ENCODE measurements around the gene HTR7. TPM values are rescaled to one million over a fixed set of nuclear protein-coding genes. Genes with fewer than 3 reads are reported as not detected.
"Not testable (repeated sequence)": the region's sequence is repeated elsewhere in the genome, so short reads cannot be mapped to it uniquely, and the experiment has no call there.

Gene HTR7
- total RNA-seq, 1 experiment from 2014 or later: 0.33 TPM

GRCh38 chr10:90816466-90816865 is 41.4 kb downstream of the HTR7 start:
- ChIA-PET POLR2A (no interaction called here), CTCF (no interaction called here)
- no peak for DNase-seq (ENCODE audit: low read depth, low spot score)
- no peaks in the 10 kb centered on the region for H3K27me3 ChIP-seq (ENCODE audit: control insufficient read depth, insufficient read depth, low read length)
- no peak for ATAC-seq
- BruUV-seq (replicated peaks): no TSS peak
- H3K36me3 ChIP-seq (ENCODE audit: control insufficient read depth, insufficient read depth, low read length): no peaks in the 10 kb centered on the region
- H3K9me3 ChIP-seq (ENCODE audit: control insufficient read depth, insufficient read depth, low read depth, low read length): no peaks in the 10 kb centered on the region
- H3K27ac ChIP-seq (ENCODE audit: low read length): no peak overlapping the region
- H3K4me1 ChIP-seq (ENCODE audit: control insufficient read depth, insufficient read depth, low read length): no peaks in the 10 kb centered on the region
- TF ChIP-seq CTCF (IDR thresholded peaks at IDR 0.05) (no peak), POLR2AphosphoS5 (IDR thresholded peaks at IDR 0.05; ENCODE audit: low read depth, low read length) (no peak), SIN3A (IDR thresholded peaks at IDR 0.05; ENCODE audit: borderline replicate concordance, insufficient read depth, low read depth, low read length) (no peak), TCF7L2 (IDR thresholded peaks at IDR 0.05; ENCODE audit: low read depth, low read length) (no peak)
- no peak overlapping the region for H3K4me3 ChIP-seq (ENCODE audit: low read depth in 2 of 2, low read length in 2 of 2)
- in situ Hi-C loops (cut with HindIII; ENCODE audit: low pct_unique_long_range_greater_than_20kb, low sequenced_read_pairs) (no loop called here), intact Hi-C loops (cut with micrococcal nuclease; ENCODE audit: unreplicated experiment) (no loop called here)

GRCh38 chr10:90813594-90814365 is 44.1 kb downstream of the HTR7 start:
- H3K36me3 ChIP-seq (ENCODE audit: control insufficient read depth, insufficient read depth, low read length): no peaks in the 10 kb centered on the region
- no peak for DNase-seq (ENCODE audit: low read depth, low spot score)
- no peaks in the 10 kb centered on the region for H3K27me3 ChIP-seq (ENCODE audit: control insufficient read depth, insufficient read depth, low read length)
- in situ Hi-C loops (cut with HindIII; ENCODE audit: low pct_unique_long_range_greater_than_20kb, low sequenced_read_pairs): no loop called here
- ChIA-PET POLR2A (no interaction called here), CTCF (no interaction called here)
- H3K4me1 ChIP-seq (ENCODE audit: control insufficient read depth, insufficient read depth, low read length): no peaks in the 10 kb centered on the region
- no peaks in the 10 kb centered on the region for H3K9me3 ChIP-seq (ENCODE audit: control insufficient read depth, insufficient read depth, low read depth, low read length)
- TF ChIP-seq REST (IDR thresholded peaks at IDR 0.05; ENCODE audit: insufficient read depth in 1 of 2, low read depth in 2 of 2, low read length in 1 of 2): no peak
- TF ChIP-seq POLR2AphosphoS5 (IDR thresholded peaks at IDR 0.05; ENCODE audit: low read depth, low read length): no peak
- no peak for TF ChIP-seq SIN3A (IDR thresholded peaks at IDR 0.05; ENCODE audit: borderline replicate concordance, insufficient read depth, low read depth, low read length)
- TF ChIP-seq TCF7L2 (IDR thresholded peaks at IDR 0.05; ENCODE audit: low read depth, low read length): no peak
- TF ChIP-seq CTCF (IDR thresholded peaks at IDR 0.05): no peak
- no TSS peak for BruUV-seq (replicated peaks)
- no peak overlapping the region for H3K4me3 ChIP-seq (ENCODE audit: low read depth in 2 of 2, low read length in 2 of 2)
- no peak for ATAC-seq
- H3K27ac ChIP-seq (ENCODE audit: low read length): no peak overlapping the region
- intact Hi-C loops (cut with micrococcal nuclease; ENCODE audit: unreplicated experiment): no loop called here

- POLR2A ChIA-PET: interaction anchor here (0.5 kb wide), 1 partner anchor 882 kb away, joined by 3 read pairs; no protein-coding TSS in a partner anchor
- intact Hi-C loops (cut with micrococcal nuclease; ENCODE audit: unreplicated experiment); BruUV-seq (replicated peaks); in situ Hi-C loops (cut with HindIII; ENCODE audit: low pct_unique_long_range_greater_than_20kb, low sequenced_read_pairs); DNase-seq (ENCODE audit: low read depth, low spot score); H3K36me3 ChIP-seq (ENCODE audit: control insufficient read depth, insufficient read depth, low read length); CTCF ChIA-PET; H3K9me3 ChIP-seq (ENCODE audit: control insufficient read depth, insufficient read depth, low read depth, low read length); H3K4me1 ChIP-seq (ENCODE audit: control insufficient read depth, insufficient read depth, low read length); H3K27ac ChIP-seq (ENCODE audit: low read length); ATAC-seq; H3K27me3 ChIP-seq (ENCODE audit: control insufficient read depth, insufficient read depth, low read length); H3K4me3 ChIP-seq (ENCODE audit: low read depth in 2 of 2, low read length in 2 of 2): not testable (repeated sequence)
These were observed 50.7 kb downstream of the HTR7 start for GRCh38 chr10:90807106-90807505.
